ENCODE data around the gene ZNRF1.

Gene ZNRF1

GRCh38 chr16:74954763-74955162 is 44.1 kb upstream of the ZNRF1 start:
- DNase-seq (ENCODE audit: low read depth): no peak
- H3K4me3 ChIP-seq (ENCODE audit: low read depth, low read length): no peak overlapping the region
- no peak for TF ChIP-seq POLR2A (IDR thresholded peaks at IDR 0.05; ENCODE audit: extremely low read depth, insufficient read length)
- TF ChIP-seq CTCF (IDR thresholded peaks at IDR 0.05; ENCODE audit: low read depth, low read length): no peak
- TF ChIP-seq MAX (IDR thresholded peaks at IDR 0.05; ENCODE audit: low read depth, low read length): no peak
- TF ChIP-seq MYC (IDR thresholded peaks at IDR 0.05; ENCODE audit: low read depth, low read length): no peak

DNA sequence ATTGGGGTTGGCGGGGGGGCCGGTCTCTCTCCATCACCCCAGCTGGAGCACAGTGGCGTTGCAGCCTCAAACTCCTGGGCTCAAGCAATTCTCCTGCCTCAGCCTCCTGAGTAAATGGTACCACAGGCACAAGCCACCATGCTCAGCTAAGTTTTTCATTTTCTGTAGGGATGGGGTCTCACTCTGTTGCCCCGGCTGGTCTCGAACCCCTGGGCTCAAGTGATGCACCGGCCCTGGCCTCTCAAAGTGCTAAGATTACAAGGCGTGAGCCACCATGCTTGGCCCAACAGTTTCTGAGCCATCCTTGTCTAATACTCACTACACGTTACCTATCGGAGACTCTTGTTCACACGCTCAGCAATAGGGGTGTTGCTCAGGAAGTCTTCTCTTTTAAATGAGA is 25.5 kb upstream of the ZNRF1 start:
- H3K4me3 ChIP-seq (ENCODE audit: low read depth, low read length): no peak overlapping the region
- DNase-seq (ENCODE audit: low read depth): no peak
- TF ChIP-seq POLR2A (IDR thresholded peaks at IDR 0.05; ENCODE audit: extremely low read depth, insufficient read length): no peak
- TF ChIP-seq MYC (IDR thresholded peaks at IDR 0.05; ENCODE audit: low read depth, low read length): no peak
- no peak for TF ChIP-seq MAX (IDR thresholded peaks at IDR 0.05; ENCODE audit: low read depth, low read length)
- TF ChIP-seq CTCF (IDR thresholded peaks at IDR 0.05; ENCODE audit: low read depth, low read length): no peak

GRCh38 chr16:74975591-74975990 is 23.2 kb upstream of the ZNRF1 start:
- no peak overlapping the region for H3K4me3 ChIP-seq (ENCODE audit: low read depth, low read length)
- TF ChIP-seq MAX (IDR thresholded peaks at IDR 0.05; ENCODE audit: low read depth, low read length) (no peak), POLR2A (IDR thresholded peaks at IDR 0.05; ENCODE audit: extremely low read depth, insufficient read length) (no peak), MYC (IDR thresholded peaks at IDR 0.05; ENCODE audit: low read depth, low read length) (no peak), CTCF (IDR thresholded peaks at IDR 0.05; ENCODE audit: low read depth, low read length) (no peak)
- DNase-seq (ENCODE audit: low read depth): no peak

DNA sequence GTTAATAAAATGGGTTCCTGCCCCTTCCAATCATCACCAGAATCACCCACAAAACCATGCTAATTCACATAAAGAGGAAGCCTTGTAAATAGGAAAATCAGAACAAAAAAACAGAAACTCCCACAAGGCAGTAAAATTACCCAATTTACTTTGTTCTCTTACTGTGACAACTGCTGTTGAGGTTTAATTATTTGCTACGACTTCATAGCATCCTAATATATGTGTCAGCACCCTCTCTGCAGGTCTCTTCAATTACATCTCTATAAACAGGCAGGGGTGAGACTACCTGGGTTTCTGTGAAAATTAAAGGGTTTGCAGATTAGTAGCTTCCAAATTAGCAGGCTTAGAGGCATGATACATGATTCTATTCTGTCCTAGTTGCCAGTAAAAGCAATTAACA is 16.6 kb upstream of the ZNRF1 start:
- no peak for DNase-seq (ENCODE audit: low read depth)
- TF ChIP-seq MYC (IDR thresholded peaks at IDR 0.05; ENCODE audit: low read depth, low read length) (no peak), MAX (IDR thresholded peaks at IDR 0.05; ENCODE audit: low read depth, low read length) (no peak), POLR2A (IDR thresholded peaks at IDR 0.05; ENCODE audit: extremely low read depth, insufficient read length) (no peak), CTCF (IDR thresholded peaks at IDR 0.05; ENCODE audit: low read depth, low read length) (no peak)
- no peak overlapping the region for H3K4me3 ChIP-seq (ENCODE audit: low read depth, low read length)

DNA sequence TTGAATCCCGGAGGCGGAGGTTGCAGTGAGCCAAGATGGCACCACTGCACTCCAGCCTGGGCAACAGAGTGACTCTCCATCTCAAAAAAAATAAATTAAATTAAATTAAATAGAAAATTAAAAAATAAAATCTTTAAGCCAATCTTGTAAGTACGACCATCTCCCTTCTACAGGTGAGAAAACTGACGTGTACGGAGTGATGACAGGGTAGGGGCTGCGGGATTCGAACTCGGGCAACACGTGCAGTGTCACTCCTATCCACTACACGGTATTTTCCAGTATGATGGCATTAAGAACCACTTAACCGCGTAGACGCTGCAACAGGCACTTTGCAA is 14.7 kb upstream of the ZNRF1 start:
- TF ChIP-seq POLR2A (IDR thresholded peaks at IDR 0.05; ENCODE audit: extremely low read depth, insufficient read length) (no peak), MAX (IDR thresholded peaks at IDR 0.05; ENCODE audit: low read depth, low read length) (no peak), MYC (IDR thresholded peaks at IDR 0.05; ENCODE audit: low read depth, low read length) (no peak), CTCF (IDR thresholded peaks at IDR 0.05; ENCODE audit: low read depth, low read length) (no peak)
- DNase-seq (ENCODE audit: low read depth): no peak
- peak overlapping the region; percentile 84 for H3K4me3 ChIP-seq (ENCODE audit: low read depth, low read length)
